KG1 (cell line): ENCODE results near the gene NOL7.
A peak's percentile ranks its signal among the peaks of the same experiment; 100 is the strongest.

Source experiments
- DNase-seq: peaks from one replicate; lab custom pipeline; 2025; lab: John Stamatoyannopoulos, UW

NOL7 gene

DNA sequence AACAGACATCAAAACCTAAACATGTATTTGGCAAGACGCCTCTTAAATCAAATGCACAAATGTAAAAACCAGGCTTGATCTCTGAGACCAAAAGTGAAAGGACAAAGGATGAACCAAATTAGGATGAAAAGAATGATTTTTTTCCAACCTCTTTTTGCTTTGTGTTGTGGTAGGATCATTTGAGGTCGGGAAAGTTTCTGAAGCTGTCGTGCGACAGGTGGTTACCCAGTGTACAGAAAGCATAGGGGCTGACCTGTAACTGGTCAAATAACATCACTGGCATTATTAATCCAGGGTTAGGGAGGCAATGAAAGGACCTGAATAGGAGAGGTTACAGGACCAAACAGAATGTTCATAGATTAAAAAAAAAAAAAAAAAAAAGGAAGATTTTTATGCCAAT lies 18.1 kb upstream of the NOL7 start:
- DNase-seq: no peak

DNA sequence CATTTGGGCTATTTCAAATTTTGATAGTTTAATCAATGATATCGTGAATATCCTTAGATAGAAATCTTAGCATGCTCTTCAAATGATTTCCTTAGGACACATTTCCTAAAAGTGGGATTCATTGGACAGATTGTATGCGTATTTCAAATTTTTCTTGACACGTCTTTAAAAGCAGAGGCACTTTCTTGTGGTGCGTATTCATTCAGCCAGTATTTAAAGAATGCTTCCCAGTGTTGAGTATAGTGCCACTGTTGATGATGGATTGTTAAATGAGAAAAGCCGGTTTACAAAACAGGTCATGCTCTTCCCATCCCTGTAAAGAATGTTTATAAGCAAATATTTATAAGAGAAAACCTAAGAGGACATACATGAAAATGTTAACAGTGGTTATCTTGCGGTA lies 15.1 kb upstream of the NOL7 start:
- DNase-seq: no peak

DNA sequence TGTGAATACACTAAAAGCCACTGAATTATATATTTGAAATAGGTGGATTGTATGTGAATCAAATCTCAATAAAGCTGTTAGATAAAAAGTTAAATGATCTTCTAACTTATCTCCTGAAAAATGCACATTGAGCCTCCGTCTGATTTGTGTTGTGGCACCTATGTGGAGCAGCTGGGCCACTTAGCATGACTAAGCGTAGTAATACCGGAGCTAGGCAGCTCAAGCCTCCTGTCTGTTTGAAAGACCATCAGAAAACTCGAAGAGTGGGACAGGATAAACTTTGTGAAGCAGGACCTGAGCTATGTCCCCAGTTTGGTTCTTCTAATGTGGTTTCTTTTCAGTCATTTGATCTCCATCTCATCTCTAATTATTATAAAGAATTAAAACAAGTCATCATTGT lies 11.0 kb upstream of the NOL7 start:
- DNase-seq: no peak

DNA sequence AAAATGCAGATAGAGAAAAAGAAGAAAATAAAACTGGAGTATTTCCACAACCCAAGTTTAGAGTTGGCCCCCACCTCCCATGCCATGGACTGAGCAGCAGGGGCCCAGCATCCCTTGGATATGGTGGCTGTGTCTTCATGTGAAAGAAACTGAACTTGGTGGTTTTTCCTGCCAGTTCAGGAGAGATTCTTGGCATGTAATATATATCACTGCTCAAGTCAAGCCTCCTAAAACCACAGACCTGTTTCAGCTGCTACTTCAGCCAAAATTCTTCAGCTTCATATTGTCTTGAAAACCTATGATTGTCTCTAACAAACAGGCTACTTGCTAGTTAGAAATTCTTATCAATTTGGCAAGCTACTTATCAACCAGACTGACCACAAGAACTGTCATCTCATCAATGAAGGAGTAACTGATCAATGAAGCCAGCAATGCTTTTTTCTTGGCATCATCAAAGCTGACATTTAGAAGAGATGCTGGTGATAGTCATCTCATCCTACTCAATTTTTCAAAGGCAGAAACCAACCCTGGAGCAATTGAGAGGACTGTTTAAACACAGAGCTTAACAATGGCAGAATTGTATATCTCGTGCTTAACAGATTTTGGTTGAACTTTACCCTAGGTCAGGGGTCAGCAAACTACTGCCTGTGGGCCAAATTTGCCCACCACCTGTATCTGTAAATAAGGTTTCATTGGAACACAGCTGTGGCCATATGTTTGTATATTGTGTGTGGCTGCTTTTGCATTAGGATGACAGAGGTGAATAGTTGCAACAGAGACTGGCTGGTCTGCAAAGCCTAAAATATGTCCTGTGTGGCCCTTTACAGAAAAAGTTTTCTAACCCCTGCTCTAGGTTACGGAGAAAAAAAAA lies 10.4 kb upstream of the NOL7 start:
- no peak for DNase-seq

DNA sequence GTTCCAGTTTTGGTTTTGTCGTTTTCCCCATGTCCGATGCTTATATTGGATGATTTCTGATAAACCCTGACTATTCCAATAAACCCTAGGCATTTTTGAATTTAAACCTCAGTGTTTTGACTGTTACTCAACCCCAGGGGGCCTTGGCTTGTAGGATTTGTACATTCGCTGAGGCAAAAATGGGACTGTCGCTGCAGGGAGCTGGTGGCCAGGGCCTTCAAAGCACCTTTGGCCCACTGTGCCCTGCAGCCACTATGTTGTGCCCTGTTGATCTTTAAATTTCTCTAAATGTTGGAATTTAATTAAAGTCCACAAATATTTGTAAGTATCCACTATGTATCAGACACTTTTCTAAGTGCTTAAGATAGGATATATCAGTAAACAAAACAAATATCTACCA lies 9.5 kb upstream of the NOL7 start:
- no peak for DNase-seq

DNA sequence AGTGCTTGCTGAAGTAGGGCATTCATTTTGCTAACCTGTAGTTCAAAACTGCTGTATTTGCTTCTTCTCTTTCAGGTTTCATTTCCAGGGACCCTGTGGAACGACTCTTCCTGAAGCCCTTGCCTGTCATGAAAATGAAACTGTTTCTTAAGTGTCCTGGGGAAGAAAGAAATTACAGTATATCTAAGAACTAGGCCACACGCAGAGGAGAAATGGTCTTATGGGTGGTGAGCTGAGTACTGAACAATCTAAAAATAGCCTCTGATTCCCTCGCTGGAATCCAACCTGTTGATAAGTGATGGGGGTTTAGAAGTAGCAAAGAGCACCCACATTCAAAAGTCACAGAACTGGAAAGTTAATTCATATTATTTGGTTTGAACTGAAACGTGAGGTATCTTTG lies 3.4 kb upstream of the NOL7 start:
- DNase-seq: no peak

DNA sequence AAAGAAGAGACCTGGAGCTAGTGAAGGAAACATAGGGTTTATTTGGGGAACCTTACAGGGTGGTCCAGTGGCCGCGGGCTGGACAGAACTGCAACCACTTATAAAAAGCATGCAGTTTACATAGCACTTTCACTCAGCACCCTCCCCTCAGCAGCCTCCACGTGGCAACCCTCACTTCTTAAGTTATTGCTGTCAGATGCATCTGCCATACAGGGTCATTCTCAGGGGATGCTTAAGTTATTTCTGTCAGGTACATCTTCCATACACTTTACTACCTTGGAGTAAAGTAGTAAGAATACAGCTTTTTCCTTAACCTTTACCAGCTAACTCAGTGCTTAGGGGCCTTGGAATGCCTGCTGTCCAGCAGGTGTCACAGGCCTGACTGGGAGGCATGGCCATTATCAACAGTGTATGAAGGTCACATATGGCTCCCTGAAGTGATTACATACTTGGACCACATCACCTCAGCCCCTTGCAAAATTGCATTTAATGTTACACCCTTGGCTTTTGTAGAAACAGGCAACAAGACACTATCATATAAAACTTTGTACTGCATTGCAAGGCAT lies 2.0 kb upstream of the NOL7 start:
- DNase-seq: no peak

DNA sequence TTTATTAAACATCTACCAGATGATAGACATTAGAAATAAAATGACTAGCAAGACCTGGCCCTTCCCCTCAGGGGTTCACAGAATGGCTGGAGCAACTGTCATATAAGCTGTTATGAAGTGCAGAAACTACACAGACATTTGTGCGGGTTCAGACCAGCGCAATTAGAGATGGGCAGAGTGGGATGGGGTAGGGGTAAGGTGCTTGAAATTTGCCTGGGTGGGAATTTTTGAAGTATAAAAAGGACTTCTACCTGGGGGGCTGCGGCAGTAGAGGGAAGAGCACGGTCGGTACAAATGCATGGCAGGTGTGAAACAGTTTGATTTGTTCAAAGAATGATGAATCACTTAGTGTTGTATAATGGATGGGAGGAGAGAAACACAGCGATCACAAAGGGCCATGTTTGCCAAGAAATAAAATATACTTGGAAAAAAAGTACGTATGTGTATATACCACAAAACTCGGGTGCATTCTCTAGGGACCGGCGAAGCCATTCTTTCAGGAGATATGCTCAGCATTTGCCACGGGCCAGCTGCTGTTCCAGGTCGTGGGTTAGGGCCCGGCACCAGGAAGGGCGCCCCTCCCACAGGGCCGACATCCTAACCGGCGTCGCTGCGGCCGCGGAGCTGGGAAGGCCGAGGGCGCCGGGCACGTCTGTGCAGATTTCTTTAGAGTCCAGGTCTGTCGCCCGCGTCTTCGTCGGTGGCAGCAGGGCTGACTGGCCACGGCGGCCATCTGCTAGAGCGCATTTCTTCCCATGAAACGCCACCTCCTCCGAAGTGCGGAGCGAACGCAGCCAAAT lies 809 bp upstream of the NOL7 start:
- peak; percentile 47 for DNase-seq

DNA sequence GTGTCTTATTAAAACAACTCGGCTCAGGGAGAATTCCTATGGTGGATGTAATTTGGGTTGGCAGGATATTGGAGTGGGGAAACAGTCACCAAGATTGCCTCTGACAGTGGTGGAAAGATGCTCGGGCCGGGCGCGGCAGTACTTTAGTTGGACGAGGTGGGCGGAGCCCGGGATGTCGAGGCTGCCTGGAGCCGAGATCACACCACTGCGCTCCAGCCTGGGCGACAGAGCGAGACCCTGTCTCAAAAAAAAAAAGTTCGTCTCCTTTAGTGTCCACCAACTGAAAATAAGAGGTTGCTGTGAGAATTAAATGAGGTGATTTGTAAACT lies 621 bp downstream of the NOL7 start:
- DNase-seq: no peak

DNA sequence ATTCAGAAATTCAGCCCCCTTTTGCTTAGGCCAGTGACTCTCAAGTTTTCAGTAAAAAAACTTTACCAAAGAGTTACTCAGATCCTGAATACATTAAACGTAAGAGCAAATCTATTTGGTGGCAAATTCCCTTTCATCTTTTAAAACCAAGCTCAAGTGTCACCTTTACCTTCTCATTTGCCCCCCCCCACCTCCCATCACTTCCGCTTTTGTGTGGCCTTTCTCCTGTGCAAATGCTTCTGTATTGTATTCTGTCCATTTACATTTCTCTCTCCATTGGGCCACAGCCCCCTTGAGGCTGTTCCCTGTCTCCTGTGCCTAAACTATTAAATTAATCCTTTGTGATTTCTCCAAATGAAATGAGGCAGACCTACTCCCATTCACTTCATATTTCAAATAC lies 1.9 kb downstream of the NOL7 start:
- no peak for DNase-seq

DNA sequence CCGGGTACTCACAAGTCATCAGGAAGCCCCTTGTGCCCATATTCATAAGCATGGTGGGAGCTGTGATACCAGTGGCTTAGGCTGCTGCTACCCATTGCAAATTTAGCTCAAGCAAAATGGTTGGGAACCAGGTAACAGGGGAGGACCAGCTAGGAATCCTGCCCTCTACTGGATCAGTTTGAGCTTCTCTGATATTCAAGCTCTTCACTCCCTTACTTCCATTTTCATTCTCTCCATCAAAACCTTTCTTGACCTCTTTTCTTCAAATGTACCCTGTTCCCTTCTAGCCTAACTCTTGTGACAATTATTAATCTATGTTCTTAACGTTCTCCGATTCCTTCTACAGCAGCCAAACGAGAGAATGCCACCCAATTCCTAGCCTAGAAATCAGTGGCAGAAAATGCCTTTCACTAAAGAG lies 9.7 kb downstream of the NOL7 start:
- peak; percentile 8 for DNase-seq

DNA sequence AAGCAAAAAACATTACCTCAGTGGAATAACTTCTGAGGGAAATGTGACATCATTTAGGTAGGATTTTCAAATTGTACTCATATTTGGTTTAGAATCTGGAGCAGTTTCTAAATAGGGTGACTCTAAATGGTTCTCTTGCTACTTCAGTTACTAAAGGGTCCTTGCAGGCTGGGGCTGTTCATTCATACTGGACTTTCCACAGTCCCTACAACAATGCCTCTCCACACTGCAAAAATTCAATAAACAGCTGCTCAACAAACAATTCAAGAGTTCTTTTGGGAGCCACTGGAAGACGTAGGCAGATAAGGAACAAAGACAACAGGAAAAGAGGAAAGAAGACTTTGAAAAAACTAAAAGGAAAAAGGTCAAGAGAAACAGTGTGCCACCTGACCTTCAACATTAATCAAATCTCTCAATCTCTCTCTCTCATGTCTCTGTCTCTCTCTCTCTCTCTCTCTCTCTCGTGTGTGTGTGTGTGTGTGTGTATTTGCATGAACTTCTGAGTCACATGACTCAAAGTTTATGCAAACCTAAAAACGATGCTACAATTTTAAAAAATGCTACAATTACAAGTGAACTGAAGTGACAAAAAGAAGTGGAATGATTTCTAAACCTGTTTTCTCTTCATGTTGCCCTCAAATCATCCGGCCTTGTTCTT lies 14.5 kb downstream of the NOL7 start:
- no peak for DNase-seq

DNA sequence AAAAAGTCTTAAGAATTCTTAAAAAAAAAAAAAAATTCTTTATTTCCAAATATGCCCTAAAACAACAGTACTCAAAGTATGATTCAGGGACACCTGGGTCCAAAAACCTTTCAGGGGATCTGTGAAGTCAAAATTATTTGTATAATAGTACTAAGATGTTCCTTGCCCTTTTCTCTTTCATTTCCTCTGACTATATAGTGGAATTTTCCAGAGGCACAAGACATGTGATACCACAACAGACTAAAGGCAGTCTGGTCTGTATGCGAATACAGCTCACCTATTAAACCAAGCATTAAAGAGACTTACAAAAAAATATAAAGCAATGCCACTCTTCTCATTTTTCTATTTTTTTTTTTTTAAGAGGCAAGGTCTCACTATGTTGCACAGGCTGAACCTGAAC lies 15.4 kb downstream of the NOL7 start:
- DNase-seq: no peak

DNA sequence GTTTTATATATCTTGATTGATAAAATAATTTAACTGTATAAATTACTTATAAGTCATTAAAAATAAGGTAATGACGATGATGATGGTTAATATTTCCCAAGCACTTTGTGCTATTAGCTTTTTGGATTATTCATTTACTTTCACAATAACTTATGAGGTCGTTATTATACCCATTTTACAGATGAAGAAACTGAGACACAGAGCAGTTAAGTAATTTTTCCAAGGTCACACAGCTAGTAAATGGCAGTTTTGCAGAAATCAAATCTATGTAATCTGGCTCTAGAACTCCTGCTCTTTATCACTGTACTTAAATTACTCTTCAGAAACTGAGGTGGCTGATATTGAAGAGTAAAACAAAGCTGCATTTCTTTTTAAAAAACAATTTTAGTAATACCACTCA lies 18.2 kb downstream of the NOL7 start:
- no peak for DNase-seq

DNA sequence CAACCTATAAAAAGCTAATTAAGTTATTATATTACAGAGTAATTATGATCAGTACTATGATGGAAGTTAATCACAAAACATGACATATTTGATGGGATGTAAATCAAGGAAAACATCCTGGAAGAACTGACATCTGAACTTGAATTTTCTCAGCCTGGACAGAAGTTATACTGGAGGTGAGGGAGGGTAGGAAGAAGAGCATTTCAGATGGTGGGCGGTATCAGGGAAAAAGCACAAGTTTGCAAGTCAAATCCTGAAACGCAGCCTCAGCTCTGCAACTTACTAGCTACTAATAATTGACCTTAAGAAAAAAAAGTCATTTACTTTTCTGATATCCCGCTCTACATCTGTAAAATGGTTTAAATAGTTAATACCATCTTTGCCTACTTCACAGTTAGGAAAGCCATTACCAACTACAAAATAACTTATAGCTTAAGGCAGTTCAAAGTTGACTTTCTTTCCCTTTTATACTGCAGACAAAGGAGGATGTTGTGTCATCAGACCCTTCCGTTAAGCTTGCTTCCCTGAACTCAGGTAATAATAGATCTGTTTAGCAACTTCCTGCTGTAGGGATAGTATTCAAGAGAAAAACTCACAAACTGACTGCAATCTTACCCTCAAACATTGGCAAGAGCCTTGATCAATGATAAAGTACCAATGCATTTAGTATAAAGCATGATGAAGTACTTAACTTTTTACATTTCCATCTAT lies 21.0 kb downstream of the NOL7 start:
- no peak for DNase-seq

DNA sequence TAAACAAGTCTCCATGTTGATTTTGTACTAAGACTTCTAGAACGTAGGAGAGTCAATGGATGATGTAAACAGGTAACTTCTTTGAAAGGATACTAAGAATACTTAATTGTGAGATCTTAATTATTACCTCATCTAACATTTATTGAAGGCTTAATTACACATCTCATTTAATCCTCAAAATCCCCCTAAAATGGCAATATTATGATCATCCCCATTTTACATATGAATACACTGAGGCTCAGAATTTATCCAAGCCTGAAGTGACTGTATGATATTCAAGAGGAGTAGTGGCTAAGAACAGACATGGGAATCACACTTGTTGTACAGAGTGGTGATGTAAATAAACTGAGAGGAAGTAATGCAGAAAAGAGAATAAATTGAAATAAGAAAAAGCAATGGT lies 22.9 kb downstream of the NOL7 start:
- no peak for DNase-seq

DNA sequence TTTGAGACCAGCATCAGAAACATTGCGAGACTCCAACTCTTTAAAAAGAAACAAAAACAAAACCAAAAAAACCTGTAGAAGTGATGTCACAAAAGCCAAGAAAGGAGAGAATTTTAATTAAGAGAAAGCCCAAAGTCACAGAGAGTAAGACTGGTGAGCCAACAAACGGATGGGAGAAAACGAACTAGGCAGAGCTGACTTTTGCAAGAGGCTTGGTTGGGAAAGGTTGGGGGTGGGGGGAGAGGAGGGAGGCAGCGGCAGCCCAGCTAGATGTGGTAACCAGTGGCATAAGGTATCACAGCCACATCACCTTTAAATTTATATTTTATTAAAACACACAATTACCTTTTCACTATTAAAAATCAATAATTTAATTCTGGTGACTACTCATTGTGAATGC lies 23.5 kb downstream of the NOL7 start:
- DNase-seq: no peak

DNA sequence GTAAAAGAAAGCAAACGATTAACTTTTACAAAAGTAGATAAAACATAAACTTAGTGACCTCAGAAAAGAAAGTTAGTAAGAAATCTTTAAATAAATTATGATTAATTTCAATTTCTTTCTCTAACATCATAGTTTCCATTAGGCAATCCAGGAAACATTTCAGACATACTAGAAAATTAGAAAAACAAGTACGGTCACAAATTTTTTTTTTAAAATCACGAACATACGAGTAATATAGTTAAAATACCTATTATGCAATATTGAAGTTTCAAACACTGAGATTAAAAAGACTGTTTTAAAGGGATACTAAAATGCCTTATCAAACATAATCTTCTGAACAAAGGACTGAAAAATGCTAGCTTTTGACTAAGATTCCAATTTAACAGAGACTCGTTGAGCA lies 26.2 kb downstream of the NOL7 start:
- no peak for DNase-seq

DNA sequence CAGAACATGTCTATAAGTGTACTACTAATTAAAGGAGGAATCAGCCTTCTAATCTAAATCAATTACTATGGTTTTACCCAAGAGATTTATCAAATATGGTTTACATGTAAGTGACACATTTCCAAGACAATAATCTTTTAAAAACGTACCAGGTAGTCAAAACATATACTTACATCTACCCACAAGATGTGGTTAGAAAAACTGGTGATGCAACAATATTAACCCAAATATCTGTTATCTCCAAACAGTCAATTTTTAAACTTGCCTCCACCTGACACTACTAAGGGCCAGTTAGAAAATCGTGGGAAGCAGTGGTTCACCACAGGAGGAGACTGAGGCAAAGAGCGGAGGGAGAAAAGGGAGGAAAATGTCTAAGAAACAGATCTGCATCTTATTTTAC lies 28.0 kb downstream of the NOL7 start:
- no peak for DNase-seq

DNA sequence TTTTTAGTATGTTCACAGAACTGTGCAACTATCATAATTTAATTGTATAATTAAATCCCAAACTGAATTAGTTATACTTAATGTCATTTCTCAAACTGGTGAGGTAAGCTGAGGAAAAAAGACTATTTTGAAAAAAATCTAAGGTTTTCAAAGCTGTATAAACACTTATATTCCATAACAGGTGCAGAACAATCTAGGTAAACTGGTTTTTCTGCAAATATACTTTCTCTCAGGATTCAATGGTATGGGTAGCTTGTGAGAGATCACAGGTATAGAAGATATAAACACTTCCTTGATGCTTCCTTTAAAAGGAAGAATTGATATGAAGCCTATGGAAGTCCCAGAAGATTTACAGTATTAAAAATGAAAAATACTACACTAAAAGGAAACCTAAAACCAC lies 33.7 kb downstream of the NOL7 start:
- no peak for DNase-seq

DNA sequence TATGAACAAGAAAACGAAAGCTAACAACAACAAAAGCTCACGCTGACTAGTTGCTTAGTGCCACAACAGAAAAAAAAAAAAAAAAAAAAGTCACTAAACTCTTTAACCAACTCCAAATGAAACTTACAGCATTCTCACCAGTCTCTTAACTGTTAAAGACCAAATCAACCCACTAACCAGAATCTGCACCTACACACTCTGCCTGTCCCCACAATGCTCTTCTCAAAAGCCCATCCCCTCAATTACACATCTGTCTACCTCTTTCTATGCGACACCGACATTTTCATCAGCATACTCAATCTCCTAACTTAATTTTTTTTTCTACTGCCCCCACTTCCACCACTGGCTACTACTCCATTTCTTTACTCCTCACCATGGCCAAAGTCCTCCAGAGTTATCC lies 34.3 kb downstream of the NOL7 start:
- DNase-seq: no peak

DNA sequence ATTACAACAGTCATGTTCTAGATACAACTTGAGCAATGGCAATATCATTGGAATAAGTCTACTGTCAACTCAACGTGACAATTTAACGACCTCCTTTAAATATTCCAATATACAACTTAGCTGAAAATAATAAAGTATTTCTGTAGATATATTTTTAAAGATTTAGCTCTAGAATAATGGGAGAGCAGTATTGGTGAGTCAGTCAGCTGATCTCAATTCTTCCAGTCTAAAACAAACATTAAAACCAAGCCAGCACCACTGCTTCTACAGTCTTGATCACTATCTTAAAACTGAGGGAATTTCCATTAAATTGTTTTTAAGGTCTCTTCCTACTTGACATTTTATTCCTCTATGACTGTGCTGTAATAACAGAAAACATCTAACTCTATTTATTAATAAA lies 38.2 kb downstream of the NOL7 start:
- no peak for DNase-seq
